CD4-positive, alpha-beta memory T cell (primary cell): ENCODE results near the gene ZNF117. TPM values are rescaled to one million over a fixed set of nuclear protein-coding genes. Genes with fewer than 3 reads are reported as not detected.
"Not testable (repeated sequence)": the region's sequence is repeated elsewhere in the genome, so short reads cannot be mapped to it uniquely, and the experiment has no call there.

ENCODE experiments used
- CTCF ChIA-PET: fragments of 350-600 bp; sonication (Branson Sonifier 250); formaldehyde crosslinking; loops from one replicate; lab custom pipeline; 2021; ENCODE audit warnings: inconsistent platforms; ENCODE audit not compliant: partially characterized antibody; lab: Charles Lee
- POLR2A ChIA-PET: fragments of 350-600 bp; sonication (Branson Sonifier 250); formaldehyde crosslinking; loops from one replicate; lab custom pipeline; 2021; ENCODE audit not compliant: partially characterized antibody; lab: Charles Lee
- DNase-seq, 5 donors: peaks; one replicate each; pipeline versions ENCODE4 v3.0.0 to v3.0.0-alpha.2; 2020 to 2022; ENCODE audit warnings: mixed read lengths in 1 of 5
- H3K27ac ChIP-seq: one replicate; pipeline ENCODE4 v1.7.0; 2013; ENCODE audit warnings: low read depth, low read length
- H3K27me3 ChIP-seq: 2 replicates; pipeline ENCODE4 v1.7.0; 2013; ENCODE audit warnings: mild to moderate bottlenecking, low read length, moderate library complexity; ENCODE audit not compliant: insufficient read depth
- H3K36me3 ChIP-seq: 2 replicates; pipeline ENCODE4 v1.7.0; 2013; ENCODE audit warnings: mild to moderate bottlenecking, low read length, moderate library complexity; ENCODE audit not compliant: insufficient read depth
- H3K4me1 ChIP-seq: 2 replicates; pipeline ENCODE4 v1.7.0; 2013; ENCODE audit warnings: mild to moderate bottlenecking, low read length, moderate library complexity; ENCODE audit not compliant: insufficient read depth
- H3K4me3 ChIP-seq, 2 donors: one replicate each; pipeline ENCODE4 v1.7.0; 2013; ENCODE audit warnings: low read length in 2 of 2, mild to moderate bottlenecking in 1 of 2
- H3K9me3 ChIP-seq, 2 donors: one replicate each; pipeline ENCODE4 v1.7.0; 2013; ENCODE audit warnings: low read length in 2 of 2, control low read depth in 1 of 2; ENCODE audit not compliant: control insufficient read depth in 1 of 2
- H3K27ac Mint-ChIP-seq, 7 donors: one replicate each; pipeline ENCODE4 v1.8.0; 2020 to 2021; ENCODE audit warnings: mixed read lengths in 7 of 7, mild to moderate bottlenecking in 6 of 7, inconsistent platforms in 3 of 7, moderate library complexity in 3 of 7
- H3K27me3 Mint-ChIP-seq, 2 donors: one replicate each; pipeline ENCODE4 v1.8.0; 2020 to 2021; ENCODE audit warnings: mixed read lengths in 2 of 2
- H3K36me3 Mint-ChIP-seq, 2 donors: one replicate each; pipeline ENCODE4 v1.8.0; 2020 to 2021; ENCODE audit warnings: mixed read lengths in 2 of 2, inconsistent platforms in 1 of 2, mild to moderate bottlenecking in 1 of 2
- H3K4me1 Mint-ChIP-seq, 4 donors: one replicate each; pipeline ENCODE4 v1.8.0; 2020 to 2021; ENCODE audit warnings: mixed read lengths in 4 of 4, mild to moderate bottlenecking in 1 of 4
- H3K4me3 Mint-ChIP-seq, 8 donors: one replicate each; pipeline ENCODE4 v1.8.0; 2020 to 2021; ENCODE audit warnings: mixed read lengths in 8 of 8, mild to moderate bottlenecking in 7 of 8, moderate library complexity in 6 of 8, inconsistent platforms in 3 of 8
- H3K9me3 Mint-ChIP-seq, 8 donors: one replicate each; pipeline ENCODE4 v1.8.0; 2020 to 2021; ENCODE audit warnings: mixed read lengths in 8 of 8, mild to moderate bottlenecking in 5 of 8, inconsistent platforms in 3 of 8, moderate library complexity in 1 of 8
- intact Hi-C: fragments of 100-400 bp; cut with micrococcal nuclease; formaldehyde crosslinking; loops from one replicate; pipeline ENCODE4 v1.15.1; 2023
- polyA plus RNA-seq, 2 donors: library from polyadenylated mRNA; unstranded; fragments of 300-500 nt; fragmentation: Illumina TruSeq; gene quantifications; one replicate each; pipeline ENCODE4 v1.2.3, GENCODE V29; 2021
- total RNA-seq, 2 experiments: library from RNA; stranded (reverse); gene quantifications; one replicate each; pipeline ENCODE4 v1.2.3, GENCODE V29; 2021

The ZNF117 gene
- total and polyA plus RNA-seq, 4 experiments from 2014 or later = 0.78 to 5.3 (median 3.0) TPM

DNA sequence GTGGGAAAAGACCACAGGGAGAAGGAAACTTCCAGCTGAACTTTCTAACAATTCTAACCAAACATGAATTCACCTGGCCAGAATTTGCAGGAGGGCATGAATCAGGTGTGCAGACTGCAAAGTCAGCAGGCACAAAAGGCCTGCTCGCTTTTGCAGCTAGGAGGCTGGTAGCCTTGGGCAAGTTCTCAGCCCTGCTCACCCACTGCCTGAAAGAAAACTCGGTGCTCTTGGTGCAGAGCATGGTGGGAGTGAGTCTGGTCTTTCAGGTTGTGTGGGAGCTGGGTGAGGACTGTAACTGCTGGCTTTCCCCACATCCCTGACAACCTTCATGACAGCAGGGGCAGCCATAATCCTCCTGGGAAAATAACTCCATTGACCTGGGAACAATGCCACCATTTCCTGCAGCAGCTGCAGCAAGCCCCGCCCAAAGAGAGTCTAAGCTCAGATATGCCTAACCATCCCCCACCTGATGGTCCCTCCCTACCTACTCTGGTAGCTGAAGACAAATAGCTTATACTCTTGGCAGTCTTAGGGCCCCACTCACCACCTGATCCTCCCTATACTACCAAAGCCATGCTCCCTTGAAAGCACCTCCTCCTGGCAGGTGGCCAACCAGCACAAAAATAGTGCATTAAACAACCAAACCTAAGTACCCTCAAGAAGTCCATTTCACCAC, 31.6 kb downstream of the ZNF117 start:
- DNase-seq = no peak
- H3K4me3 Mint-ChIP-seq = no peak overlapping the region
- H3K27ac ChIP-seq = no peak overlapping the region
- CTCF ChIA-PET = interaction anchor here (2.1 kb wide), 1 partner anchor 8 kb away, joined by 11 read pairs; no protein-coding TSS in a partner anchor
- H3K9me3 ChIP-seq = no peaks in the 10 kb centered on the region
- peaks cover 0 to 27% (median 15%) of the 10 kb centered on the region in 8 donors for H3K9me3 Mint-ChIP-seq
- H3K36me3 Mint-ChIP-seq = no peaks in the 10 kb centered on the region
- intact Hi-C loops = loop anchor here (10.0 kb wide), 1 partner anchor 486 kb away; no protein-coding TSS in a partner anchor
- H3K36me3 ChIP-seq = no peaks in the 10 kb centered on the region
- H3K4me1 ChIP-seq = no peaks in the 10 kb centered on the region
- peaks cover 0 to 7% of the 10 kb centered on the region in 2 donors for H3K27me3 Mint-ChIP-seq
- POLR2A ChIA-PET = no interaction called here
- no peaks in the 10 kb centered on the region for H3K27me3 ChIP-seq
- H3K27ac Mint-ChIP-seq = no peak overlapping the region
- no peak overlapping the region for H3K4me3 ChIP-seq
- H3K4me1 Mint-ChIP-seq = no peaks in the 10 kb centered on the region

DNA sequence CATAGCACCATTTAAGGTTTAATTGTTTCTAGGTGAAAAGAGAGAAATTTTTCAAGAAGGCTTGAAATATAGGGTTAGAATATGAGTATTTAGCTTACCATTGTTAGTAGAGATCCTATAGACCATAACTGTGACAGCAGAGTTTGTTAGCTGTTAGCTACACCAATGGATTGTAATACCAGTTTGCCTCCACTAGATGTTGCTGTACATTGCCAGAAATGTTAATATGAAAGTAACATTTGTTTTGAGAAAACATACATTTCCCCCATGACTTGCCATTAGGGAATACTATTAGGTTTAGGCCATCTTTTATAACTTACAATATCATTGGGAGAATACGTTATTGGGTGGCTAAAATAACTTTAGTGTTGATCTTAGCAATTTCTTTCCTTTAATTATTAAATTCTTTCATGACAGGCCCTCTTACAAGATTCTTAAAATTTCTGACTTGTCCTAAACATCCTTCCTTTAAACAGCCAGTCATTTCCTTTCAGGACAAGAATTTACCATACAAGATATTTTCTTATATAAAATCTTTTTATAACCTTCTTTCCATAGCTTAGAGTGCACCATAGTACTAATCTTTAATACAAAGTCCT, 39.5 kb downstream of the ZNF117 start:
- CTCF ChIA-PET = interaction anchor here (0.6 to 6.6 kb wide), 13 partner anchors 9 to 1393 kb away, joined by 3 to 104 read pairs (median 5); partner anchors contain the start of gene ERV3-1
- peaks cover 28 to 31% of the 10 kb centered on the region in 2 donors for H3K27me3 Mint-ChIP-seq
- H3K36me3 Mint-ChIP-seq = no peaks in the 10 kb centered on the region
- H3K27ac Mint-ChIP-seq = no peak overlapping the region
- intact Hi-C loops = loop anchor here (1.0 to 10.0 kb wide), 5 partner anchors 55 to 493 kb away; partner anchors contain the start of gene ERV3-1
- H3K4me1 ChIP-seq = no peaks in the 10 kb centered on the region
- no peak overlapping the region for H3K4me3 ChIP-seq
- no peaks in the 10 kb centered on the region for H3K9me3 ChIP-seq
- no peak overlapping the region for H3K4me3 Mint-ChIP-seq
- H3K4me1 Mint-ChIP-seq = peaks cover 0 to 6% (median 2%) of the 10 kb centered on the region in 4 donors
- POLR2A ChIA-PET = no interaction called here
- H3K27ac ChIP-seq = no peak overlapping the region
- H3K27me3 ChIP-seq = no peaks in the 10 kb centered on the region
- H3K9me3 Mint-ChIP-seq = peaks cover 0 to 4% (median 0%) of the 10 kb centered on the region in 8 donors
- peak; percentile 40 to 49 (median 42) for DNase-seq
- no peaks in the 10 kb centered on the region for H3K36me3 ChIP-seq

DNA sequence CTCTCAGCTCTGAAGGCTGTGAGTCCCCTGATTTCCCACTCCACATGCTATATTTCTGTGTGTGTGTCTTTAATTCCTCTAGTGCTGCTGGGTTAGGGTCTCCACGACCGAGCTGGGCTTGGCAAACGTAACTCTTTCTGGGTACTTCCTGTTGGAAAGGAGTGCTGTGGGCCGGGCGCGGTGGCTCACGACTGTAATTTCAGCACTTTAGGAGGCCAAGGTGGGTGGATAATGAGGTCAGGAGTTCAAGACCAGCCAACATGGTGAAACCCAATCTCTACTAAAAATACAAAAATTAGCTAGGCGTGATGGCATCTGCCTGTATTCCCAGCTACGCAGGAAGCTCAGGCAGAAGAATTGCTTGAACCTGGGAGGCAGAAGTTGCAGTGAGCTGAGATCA, 40.2 kb downstream of the ZNF117 start:
- H3K4me1 Mint-ChIP-seq, H3K36me3 ChIP-seq, DNase-seq, H3K27ac Mint-ChIP-seq, H3K9me3 Mint-ChIP-seq, H3K36me3 Mint-ChIP-seq, H3K27me3 ChIP-seq, POLR2A ChIA-PET, H3K4me3 ChIP-seq, H3K27ac ChIP-seq, H3K4me1 ChIP-seq, H3K4me3 Mint-ChIP-seq, H3K9me3 ChIP-seq: not testable (repeated sequence)
- CTCF ChIA-PET = interaction anchor here (0.8 to 6.6 kb wide), 13 partner anchors 9 to 365 kb away, joined by 3 to 104 read pairs (median 5); no protein-coding TSS in a partner anchor
- H3K27me3 Mint-ChIP-seq = peaks cover 28 to 37% of the 10 kb centered on the region in 2 donors
- intact Hi-C loops = loop anchor here (1.0 to 10.0 kb wide), 5 partner anchors 56 to 494 kb away; partner anchors contain the start of gene ERV3-1

DNA sequence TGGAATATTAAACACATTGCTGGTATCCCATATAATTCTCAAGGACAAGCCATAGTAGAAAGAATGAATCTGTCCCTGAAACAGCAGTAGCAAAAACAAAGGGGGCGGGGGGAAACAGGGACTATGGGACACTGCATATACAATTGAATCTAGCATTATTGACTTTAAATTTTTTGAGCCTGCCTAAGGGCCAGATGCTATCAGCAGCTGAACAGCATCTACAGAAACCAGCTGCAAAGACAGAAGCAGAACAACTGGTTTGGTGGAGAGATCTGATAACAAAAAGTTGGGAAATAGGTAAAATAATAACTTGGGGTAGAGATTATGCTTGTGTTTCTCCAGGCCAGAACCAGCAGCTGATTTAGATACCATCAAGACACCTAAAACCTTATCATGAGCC, 42.1 kb downstream of the ZNF117 start:
- CTCF ChIA-PET = interaction anchor here (2.3 to 6.6 kb wide), 3 partner anchors 9 to 360 kb away, joined by 6 to 104 read pairs (median 16); no protein-coding TSS in a partner anchor
- H3K4me1 Mint-ChIP-seq, H3K4me1 ChIP-seq, H3K9me3 Mint-ChIP-seq, H3K27ac ChIP-seq, H3K4me3 Mint-ChIP-seq, H3K27me3 ChIP-seq, H3K36me3 Mint-ChIP-seq, H3K27ac Mint-ChIP-seq, intact Hi-C loops, H3K36me3 ChIP-seq, DNase-seq, H3K4me3 ChIP-seq, H3K9me3 ChIP-seq, POLR2A ChIA-PET: not testable (repeated sequence)
- H3K27me3 Mint-ChIP-seq = peaks cover 28 to 44% of the 10 kb centered on the region in 2 donors

DNA sequence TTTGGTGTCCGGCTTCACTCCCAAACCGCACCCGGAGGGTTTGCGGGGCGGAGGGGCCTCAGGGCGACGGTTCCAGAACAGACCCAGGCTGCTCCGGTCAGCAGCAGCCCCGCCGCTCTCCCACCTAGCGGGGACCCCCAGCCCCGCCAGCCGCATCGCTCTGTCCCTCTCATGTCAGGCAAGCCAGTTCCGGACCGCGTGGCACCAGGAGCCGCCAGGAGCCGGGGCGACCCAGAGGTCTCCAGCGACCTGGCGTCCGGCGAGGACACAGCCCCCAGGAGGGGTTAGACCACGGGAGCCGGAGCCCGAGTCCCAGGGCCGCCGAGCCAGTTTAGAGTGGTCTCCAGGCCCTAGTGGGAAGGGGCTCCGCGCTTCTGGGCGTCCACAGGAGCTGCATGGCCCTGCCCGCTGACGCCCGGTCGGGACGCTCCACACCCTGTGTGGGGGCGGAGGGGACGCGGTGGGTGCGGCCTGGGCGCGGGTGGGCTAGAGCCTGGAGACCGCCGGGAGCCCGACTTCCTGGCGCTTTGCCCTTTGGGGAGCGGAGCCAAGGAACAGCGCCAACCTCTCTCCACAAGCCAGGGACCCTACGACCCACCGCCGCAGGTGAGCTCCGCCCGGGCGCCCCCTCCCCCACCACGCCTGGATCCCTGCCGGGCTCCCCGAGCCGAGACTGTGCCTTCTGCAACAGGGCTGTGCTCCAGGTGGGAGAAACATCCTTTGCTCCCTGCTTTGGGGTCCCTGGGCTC, 43.4 kb downstream of the ZNF117 start:
- Mint-ChIP-seq H3K36me3 (no peaks in the 10 kb centered on the region), H3K4me1 (peaks cover 0 to 6% (median 2%) of the 10 kb centered on the region in 4 donors), H3K27me3 (peaks cover 30 to 45% of the 10 kb centered on the region in 2 donors), H3K27ac (no peak overlapping the region), H3K4me3 (peak overlapping the region in 6 of 8 donors; percentile 1 to 75 (median 32)), H3K9me3 (no peaks in the 10 kb centered on the region)
- Histone ChIP-seq H3K9me3 (no peaks in the 10 kb centered on the region), H3K4me3 (no peak overlapping the region), H3K27ac (no peak overlapping the region), H3K36me3 (no peaks in the 10 kb centered on the region), H3K27me3 (peaks cover 4% of the 10 kb centered on the region), H3K4me1 (no peaks in the 10 kb centered on the region)
- no peak for DNase-seq
- intact Hi-C loops = no loop called here
- ChIA-PET CTCF (interaction anchor here (2.3 to 6.6 kb wide), 2 partner anchors 14 to 361 kb away, joined by 6 to 104 read pairs; no protein-coding TSS in a partner anchor), POLR2A (no interaction called here)

DNA sequence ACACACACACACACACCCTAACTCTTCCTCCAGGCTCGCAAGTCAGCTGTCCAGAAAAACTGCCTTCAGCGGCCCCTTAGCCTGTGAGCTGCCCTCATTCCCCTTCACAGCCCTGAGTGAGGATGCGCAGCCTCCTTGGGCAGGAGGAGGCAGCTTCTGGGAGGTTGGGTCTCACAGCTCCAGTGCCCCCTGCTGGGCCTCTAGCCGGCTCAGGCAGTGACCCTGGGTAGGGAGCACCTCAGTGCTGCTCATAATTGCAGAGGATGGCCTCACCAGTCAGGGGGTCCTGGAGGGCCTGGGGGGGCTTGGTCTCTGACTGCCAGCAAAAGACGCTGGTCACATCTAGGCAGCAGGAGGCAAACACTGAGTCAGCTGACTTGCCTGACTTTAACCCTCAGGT, 44.1 kb downstream of the ZNF117 start:
- H3K4me1 Mint-ChIP-seq = peaks cover 0 to 6% (median 2%) of the 10 kb centered on the region in 4 donors
- Histone ChIP-seq H3K9me3 (no peaks in the 10 kb centered on the region), H3K27ac (no peak overlapping the region), H3K36me3 (no peaks in the 10 kb centered on the region), H3K4me3 (no peak overlapping the region), H3K4me1 (no peaks in the 10 kb centered on the region), H3K27me3 (peaks cover 4% of the 10 kb centered on the region)
- peak overlapping the region in 1 of 8 donors; percentile 33 for H3K4me3 Mint-ChIP-seq
- H3K9me3 Mint-ChIP-seq = peaks cover 0 to 1% (median 0%) of the 10 kb centered on the region in 8 donors
- intact Hi-C loops = no loop called here
- no peak overlapping the region for H3K27ac Mint-ChIP-seq
- DNase-seq = no peak
- no peaks in the 10 kb centered on the region for H3K36me3 Mint-ChIP-seq
- ChIA-PET CTCF (no interaction called here), POLR2A (no interaction called here)
- peaks cover 30 to 45% of the 10 kb centered on the region in 2 donors for H3K27me3 Mint-ChIP-seq
